OCI-LY1 (cell line): ENCODE measurements around the gene ATP5F1D.

ENCODE experiments used
- H2AFZ ChIP-seq: fragments of 200-600 bp; sonication (generic), shearing (Covaris generic); 2 replicates; pipeline ENCODE4 v1.6.0; 2014; ENCODE audit warnings: antibody characterized with exemption, mild to moderate bottlenecking, low read length
- H3F3A ChIP-seq: fragments of 200-600 bp; sonication (generic), shearing (Covaris generic); 2 replicates; pipeline ENCODE4 v1.6.0; 2014; ENCODE audit warnings: mild to moderate bottlenecking, antibody characterized with exemption, low read length, moderate library complexity; ENCODE audit not compliant: insufficient read depth
- H3K27ac ChIP-seq: fragments of 200-600 bp; sonication (generic); 2 replicates; pipeline ENCODE4 v1.5.1; 2014; ENCODE audit warnings: low read length, mixed run types, mild to moderate bottlenecking, low read depth; ENCODE audit not compliant: poor library complexity, severe bottlenecking
- H3K27me3 ChIP-seq: fragments of 200-600 bp; sonication (generic); 2 replicates; pipeline ENCODE4 v1.6.0; 2014; ENCODE audit warnings: antibody characterized with exemption, mild to moderate bottlenecking, low read length, moderate library complexity; ENCODE audit not compliant: insufficient read depth
- H3K36me3 ChIP-seq: fragments of 200-600 bp; sonication (generic); 2 replicates; pipeline ENCODE4 v1.6.1; 2014; ENCODE audit warnings: mild to moderate bottlenecking, antibody characterized with exemption, low read length, moderate library complexity, mixed read lengths; ENCODE audit not compliant: insufficient read depth
- H3K4me1 ChIP-seq: fragments of 200-600 bp; sonication (generic); 2 replicates; pipeline ENCODE4 v1.5.1; 2014; ENCODE audit warnings: mild to moderate bottlenecking, low read length, moderate library complexity; ENCODE audit not compliant: insufficient read depth, severe bottlenecking
- H3K4me2 ChIP-seq: fragments of 200-600 bp; sonication (generic), shearing (Covaris generic); 2 replicates; pipeline ENCODE4 v1.6.1; 2014; ENCODE audit warnings: low read length
- H3K4me3 ChIP-seq: fragments of 200-600 bp; sonication (generic); 2 replicates; pipeline ENCODE4 v1.5.1; 2014; ENCODE audit warnings: low read length, low read depth, mild to moderate bottlenecking, mixed read lengths; ENCODE audit not compliant: poor library complexity, severe bottlenecking
- H3K79me2 ChIP-seq: fragments of 200-600 bp; shearing (Covaris generic); 2 replicates; pipeline ENCODE4 v1.6.1; 2016; ENCODE audit warnings: mixed run types, low read length, mixed read lengths; ENCODE audit not compliant: insufficient read depth
- H3K9ac ChIP-seq: fragments of 200-600 bp; sonication (generic), shearing (Covaris generic); 2 replicates; pipeline ENCODE4 v1.6.1; 2014; ENCODE audit warnings: mild to moderate bottlenecking, low read length, mixed read lengths
- H3K9me2 ChIP-seq: fragments of 200-600 bp; sonication (generic), shearing (Covaris generic); 2 replicates; pipeline ENCODE4 v1.6.1; 2014; ENCODE audit warnings: low read depth, mild to moderate bottlenecking, low read length, mixed read lengths
- H3K9me3 ChIP-seq: fragments of 200-600 bp; shearing (Covaris generic); 2 replicates; pipeline ENCODE4 v1.6.1; 2014; ENCODE audit warnings: low read length, mixed read lengths
- H4K20me1 ChIP-seq: fragments of 200-600 bp; sonication (generic), shearing (Covaris generic); 2 replicates; pipeline ENCODE4 v1.6.0; 2016; ENCODE audit warnings: mild to moderate bottlenecking, low read length; ENCODE audit not compliant: insufficient read depth
- EZH2 ChIP-seq: fragments of 200-600 bp; sonication (generic), shearing (Covaris generic); IDR thresholded peaks from 2 replicates; pipeline ENCODE4 v1.8.0; 2017; ENCODE audit warnings: borderline replicate concordance, mixed run types, mild to moderate bottlenecking, antibody characterized with exemption, low read length, moderate library complexity, mixed read lengths
- TF ChIP-seq, protein P1 (sequence below): fragments of 200-600 bp; sonication (generic), shearing (Covaris generic); IDR thresholded peaks from 2 replicates; pipeline ENCODE4 v1.5.1; 2017; ENCODE audit warnings: mild to moderate bottlenecking, antibody characterized with exemption, low read length, moderate library complexity, mixed read lengths

The ATP5F1D gene

GRCh38 chr19:1284979-1285736 is 43.6 kb downstream of the ATP5F1D start:
- no peak overlapping the region for H3K27ac ChIP-seq
- H3F3A ChIP-seq: no peaks in the 10 kb centered on the region
- no peak overlapping the region for H3K4me2 ChIP-seq
- H3K4me3 ChIP-seq: no peak overlapping the region
- no peaks in the 10 kb centered on the region for H3K4me1 ChIP-seq
- H3K79me2 ChIP-seq: no peaks in the 10 kb centered on the region
- no peak overlapping the region for H2AFZ ChIP-seq
- no peak overlapping the region for H3K9ac ChIP-seq
- no peaks in the 10 kb centered on the region for H3K9me2 ChIP-seq
- H3K36me3 ChIP-seq: peaks cover 9% of the 10 kb centered on the region; the same call in 1 of the 2 replicates
- H3K9me3 ChIP-seq: no peaks in the 10 kb centered on the region
- H4K20me1 ChIP-seq: no peaks in the 10 kb centered on the region
- H3K27me3 ChIP-seq: 0 out of 2 replicates have a peak, but pooled peaks cover 17% of the 10 kb centered on the region
- TF ChIP-seq, protein P1, sequence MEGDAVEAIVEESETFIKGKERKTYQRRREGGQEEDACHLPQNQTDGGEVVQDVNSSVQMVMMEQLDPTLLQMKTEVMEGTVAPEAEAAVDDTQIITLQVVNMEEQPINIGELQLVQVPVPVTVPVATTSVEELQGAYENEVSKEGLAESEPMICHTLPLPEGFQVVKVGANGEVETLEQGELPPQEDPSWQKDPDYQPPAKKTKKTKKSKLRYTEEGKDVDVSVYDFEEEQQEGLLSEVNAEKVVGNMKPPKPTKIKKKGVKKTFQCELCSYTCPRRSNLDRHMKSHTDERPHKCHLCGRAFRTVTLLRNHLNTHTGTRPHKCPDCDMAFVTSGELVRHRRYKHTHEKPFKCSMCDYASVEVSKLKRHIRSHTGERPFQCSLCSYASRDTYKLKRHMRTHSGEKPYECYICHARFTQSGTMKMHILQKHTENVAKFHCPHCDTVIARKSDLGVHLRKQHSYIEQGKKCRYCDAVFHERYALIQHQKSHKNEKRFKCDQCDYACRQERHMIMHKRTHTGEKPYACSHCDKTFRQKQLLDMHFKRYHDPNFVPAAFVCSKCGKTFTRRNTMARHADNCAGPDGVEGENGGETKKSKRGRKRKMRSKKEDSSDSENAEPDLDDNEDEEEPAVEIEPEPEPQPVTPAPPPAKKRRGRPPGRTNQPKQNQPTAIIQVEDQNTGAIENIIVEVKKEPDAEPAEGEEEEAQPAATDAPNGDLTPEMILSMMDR: no peak
- TF ChIP-seq EZH2: no peak

GRCh38 chr19:1285737-1286360 is 44.3 kb downstream of the ATP5F1D start, which contains the start of gene EFNA2:
Gene EFNA2, plus strand, starts transcription at chr19:1285873. Its CDS starts 296 bp downstream, at chr19:1286169.
- Histone ChIP-seq H3K27me3 (0 out of 2 replicates have a peak, but pooled peaks cover 17% of the 10 kb centered on the region), H2AFZ (no peak within 1 kb of the TSS), H3K4me3 (no peak within 1 kb of the TSS), H3K9me2 (no peaks in the 10 kb centered on the region), H3K36me3 (peaks cover 2% of the 10 kb centered on the region; the same call in 1 of the 2 replicates), H3K4me1 (no peaks in the 10 kb centered on the region), H3K9ac (no peak within 1 kb of the TSS), H4K20me1 (no peaks in the 10 kb centered on the region), H3K9me3 (no peaks in the 10 kb centered on the region), H3K27ac (no peak within 1 kb of the TSS), H3K79me2 (no peaks in the 10 kb centered on the region), H3F3A (no peaks in the 10 kb centered on the region), H3K4me2 (no peak within 1 kb of the TSS)
- no peak for TF ChIP-seq EZH2
- TF ChIP-seq, protein P1: no peak

DNA sequence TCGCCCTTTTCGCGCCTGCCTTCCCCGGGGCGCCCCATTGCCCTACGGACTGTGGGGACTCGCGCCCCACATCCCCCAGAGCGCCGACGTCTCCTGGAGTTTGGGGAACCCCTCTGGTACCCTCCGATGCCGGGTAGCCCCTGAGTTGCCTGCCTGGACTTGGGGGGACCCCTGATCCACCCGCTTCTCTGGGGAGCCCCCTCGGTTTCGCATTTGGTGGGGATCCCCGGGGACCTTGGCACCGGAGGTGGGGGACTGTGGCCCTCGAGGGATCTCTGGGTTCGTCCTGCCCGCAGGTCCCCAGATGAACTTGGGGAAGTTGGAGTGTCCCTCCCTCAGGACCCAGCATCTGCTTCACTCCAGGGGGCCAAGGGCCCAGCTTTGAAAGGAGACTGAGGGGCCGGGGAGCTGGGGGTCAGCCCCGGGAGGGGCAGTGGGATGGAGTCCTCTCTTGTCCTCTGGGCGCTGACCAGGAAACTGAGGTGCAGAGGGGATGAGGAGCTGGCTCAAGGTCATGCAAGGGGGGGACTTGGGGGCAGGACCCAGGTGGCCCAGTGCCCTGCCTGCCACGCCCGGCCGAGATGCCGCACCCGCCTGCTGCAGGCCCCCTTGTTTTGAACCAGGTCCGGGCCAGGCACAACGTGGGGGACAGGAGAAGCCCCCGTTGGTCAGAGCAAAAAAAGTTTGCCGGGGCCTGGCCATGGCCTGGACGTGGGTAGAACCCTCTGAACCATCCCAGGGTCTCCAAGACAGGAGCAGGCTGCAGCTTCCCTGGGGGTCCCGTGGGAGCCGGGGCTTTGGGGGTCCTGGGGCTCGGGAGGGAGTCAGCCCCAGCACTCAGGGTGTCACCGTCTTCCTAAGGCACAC is 45.2 kb downstream of the ATP5F1D start:
- H3K4me1 ChIP-seq: no peaks in the 10 kb centered on the region
- H3K27ac ChIP-seq: no peak overlapping the region
- H3K9ac ChIP-seq: no peak overlapping the region
- H2AFZ ChIP-seq: no peak overlapping the region
- H4K20me1 ChIP-seq: no peaks in the 10 kb centered on the region
- no peaks in the 10 kb centered on the region for H3K36me3 ChIP-seq
- H3K9me3 ChIP-seq: no peaks in the 10 kb centered on the region
- H3K4me3 ChIP-seq: no peak overlapping the region
- H3K79me2 ChIP-seq: no peaks in the 10 kb centered on the region
- no peaks in the 10 kb centered on the region for H3K9me2 ChIP-seq
- no peaks in the 10 kb centered on the region for H3F3A ChIP-seq
- no peak for TF ChIP-seq EZH2
- TF ChIP-seq, protein P1: no peak
- H3K27me3 ChIP-seq: 0 out of 2 replicates have a peak, but pooled peaks cover 17% of the 10 kb centered on the region
- H3K4me2 ChIP-seq: no peak overlapping the region
